ENCODE data around the gene SAV1.

DNA sequence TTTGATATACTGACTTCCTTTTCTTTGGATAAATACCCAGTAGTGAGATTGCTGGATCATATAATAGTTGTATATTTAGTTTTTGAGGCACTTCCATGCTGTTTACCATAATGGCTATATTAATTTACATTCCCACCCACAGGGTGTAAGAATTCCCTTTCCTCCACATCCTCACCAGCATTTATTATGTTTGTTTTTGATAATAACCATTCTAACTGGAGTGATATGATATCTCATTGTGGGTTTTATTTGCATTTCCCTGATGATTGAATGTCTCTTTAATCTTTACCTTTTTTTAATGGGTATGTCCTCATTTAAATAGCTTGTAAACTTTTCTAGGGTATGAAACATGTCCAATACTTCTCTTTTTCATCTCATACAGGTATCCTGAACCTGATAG is 11.6 kb upstream of the SAV1 start:
- TF ChIP-seq, protein P1, sequence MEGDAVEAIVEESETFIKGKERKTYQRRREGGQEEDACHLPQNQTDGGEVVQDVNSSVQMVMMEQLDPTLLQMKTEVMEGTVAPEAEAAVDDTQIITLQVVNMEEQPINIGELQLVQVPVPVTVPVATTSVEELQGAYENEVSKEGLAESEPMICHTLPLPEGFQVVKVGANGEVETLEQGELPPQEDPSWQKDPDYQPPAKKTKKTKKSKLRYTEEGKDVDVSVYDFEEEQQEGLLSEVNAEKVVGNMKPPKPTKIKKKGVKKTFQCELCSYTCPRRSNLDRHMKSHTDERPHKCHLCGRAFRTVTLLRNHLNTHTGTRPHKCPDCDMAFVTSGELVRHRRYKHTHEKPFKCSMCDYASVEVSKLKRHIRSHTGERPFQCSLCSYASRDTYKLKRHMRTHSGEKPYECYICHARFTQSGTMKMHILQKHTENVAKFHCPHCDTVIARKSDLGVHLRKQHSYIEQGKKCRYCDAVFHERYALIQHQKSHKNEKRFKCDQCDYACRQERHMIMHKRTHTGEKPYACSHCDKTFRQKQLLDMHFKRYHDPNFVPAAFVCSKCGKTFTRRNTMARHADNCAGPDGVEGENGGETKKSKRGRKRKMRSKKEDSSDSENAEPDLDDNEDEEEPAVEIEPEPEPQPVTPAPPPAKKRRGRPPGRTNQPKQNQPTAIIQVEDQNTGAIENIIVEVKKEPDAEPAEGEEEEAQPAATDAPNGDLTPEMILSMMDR (IDR thresholded peaks at IDR 0.05; ENCODE audit: insufficient read depth, low read length) = no peak
- TF ChIP-seq, protein P2, sequence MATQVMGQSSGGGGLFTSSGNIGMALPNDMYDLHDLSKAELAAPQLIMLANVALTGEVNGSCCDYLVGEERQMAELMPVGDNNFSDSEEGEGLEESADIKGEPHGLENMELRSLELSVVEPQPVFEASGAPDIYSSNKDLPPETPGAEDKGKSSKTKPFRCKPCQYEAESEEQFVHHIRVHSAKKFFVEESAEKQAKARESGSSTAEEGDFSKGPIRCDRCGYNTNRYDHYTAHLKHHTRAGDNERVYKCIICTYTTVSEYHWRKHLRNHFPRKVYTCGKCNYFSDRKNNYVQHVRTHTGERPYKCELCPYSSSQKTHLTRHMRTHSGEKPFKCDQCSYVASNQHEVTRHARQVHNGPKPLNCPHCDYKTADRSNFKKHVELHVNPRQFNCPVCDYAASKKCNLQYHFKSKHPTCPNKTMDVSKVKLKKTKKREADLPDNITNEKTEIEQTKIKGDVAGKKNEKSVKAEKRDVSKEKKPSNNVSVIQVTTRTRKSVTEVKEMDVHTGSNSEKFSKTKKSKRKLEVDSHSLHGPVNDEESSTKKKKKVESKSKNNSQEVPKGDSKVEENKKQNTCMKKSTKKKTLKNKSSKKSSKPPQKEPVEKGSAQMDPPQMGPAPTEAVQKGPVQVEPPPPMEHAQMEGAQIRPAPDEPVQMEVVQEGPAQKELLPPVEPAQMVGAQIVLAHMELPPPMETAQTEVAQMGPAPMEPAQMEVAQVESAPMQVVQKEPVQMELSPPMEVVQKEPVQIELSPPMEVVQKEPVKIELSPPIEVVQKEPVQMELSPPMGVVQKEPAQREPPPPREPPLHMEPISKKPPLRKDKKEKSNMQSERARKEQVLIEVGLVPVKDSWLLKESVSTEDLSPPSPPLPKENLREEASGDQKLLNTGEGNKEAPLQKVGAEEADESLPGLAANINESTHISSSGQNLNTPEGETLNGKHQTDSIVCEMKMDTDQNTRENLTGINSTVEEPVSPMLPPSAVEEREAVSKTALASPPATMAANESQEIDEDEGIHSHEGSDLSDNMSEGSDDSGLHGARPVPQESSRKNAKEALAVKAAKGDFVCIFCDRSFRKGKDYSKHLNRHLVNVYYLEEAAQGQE (IDR thresholded peaks at IDR 0.05; ENCODE audit: insufficient replicate concordance, low read depth) = no peak
- TF ChIP-seq POLR2AphosphoS5 (IDR thresholded peaks at IDR 0.05; ENCODE audit: low read depth) (no peak), GABPA (IDR thresholded peaks at IDR 0.05; ENCODE audit: low read depth) (no peak)
